ENCODE data around the gene CCDC12. TPM values are rescaled to one million over a fixed set of nuclear protein-coding genes. Genes with fewer than 3 reads are reported as not detected.

CCDC12 gene
- total and polyA plus RNA-seq, 2 of the 13 experiments (the other 11 are each of a cell fraction or from before 2014, with no cell fraction given): 30.1 to 49.5 TPM

- TF ChIP-seq ZNF720 (CRISPR knock-in tag; IDR thresholded peaks at IDR 0.05) (no peak), ETV5 (CRISPR knock-in tag; IDR thresholded peaks at IDR 0.05; ENCODE audit: borderline replicate concordance) (peak; percentile 59; the same call in 1 of the 2 replicates), ZNF329 (CRISPR knock-in tag; IDR thresholded peaks at IDR 0.05; ENCODE audit: low read depth) (no peak), YY1 (IDR thresholded peaks at IDR 0.05; ENCODE audit: insufficient read depth, insufficient replicate concordance, low read depth, low read length) (no peak), ZNF263 (CRISPR knock-in tag; IDR thresholded peaks at IDR 0.05) (no peak), ZFP62 (CRISPR knock-in tag; IDR thresholded peaks at IDR 0.05) (no peak), ZFYVE20 (CRISPR knock-in tag; IDR thresholded peaks at IDR 0.05; ENCODE audit: borderline replicate concordance, low read depth) (no peak), MAFK (conservative IDR thresholded peaks at IDR 0.05 in 1 of 2, IDR thresholded peaks at IDR 0.05 in 1 of 2; ENCODE audit: low read length in 2 of 2) (no peak), SOX6 (IDR thresholded peaks at IDR 0.05) (no peak), SOX6 (CRISPR knock-in tag; IDR thresholded peaks at IDR 0.05) (peak; percentile 92), ZNF710 (CRISPR knock-in tag; IDR thresholded peaks at IDR 0.05; ENCODE audit: borderline replicate concordance) (peak; percentile 85), SP140L (CRISPR knock-in tag; IDR thresholded peaks at IDR 0.05; ENCODE audit: borderline replicate concordance) (no peak), ZNF280D (CRISPR knock-in tag; IDR thresholded peaks at IDR 0.05) (no peak), ZNF577 (CRISPR knock-in tag; IDR thresholded peaks at IDR 0.05; ENCODE audit: borderline replicate concordance, low read depth) (no peak), ZNF326 (CRISPR knock-in tag; IDR thresholded peaks at IDR 0.05; ENCODE audit: borderline replicate concordance) (no peak), ZBTB33 (CRISPR knock-in tag; IDR thresholded peaks at IDR 0.05) (peak; percentile 49; the same call in 1 of the 2 replicates), ZBTB46 (CRISPR knock-in tag; IDR thresholded peaks at IDR 0.05; ENCODE audit: borderline replicate concordance) (no peak), ZNF644 (CRISPR knock-in tag; IDR thresholded peaks at IDR 0.05; ENCODE audit: low read depth) (peak; percentile 58), NFYB (CRISPR knock-in tag; IDR thresholded peaks at IDR 0.05) (no peak)
- TF ChIP-seq, protein P1, sequence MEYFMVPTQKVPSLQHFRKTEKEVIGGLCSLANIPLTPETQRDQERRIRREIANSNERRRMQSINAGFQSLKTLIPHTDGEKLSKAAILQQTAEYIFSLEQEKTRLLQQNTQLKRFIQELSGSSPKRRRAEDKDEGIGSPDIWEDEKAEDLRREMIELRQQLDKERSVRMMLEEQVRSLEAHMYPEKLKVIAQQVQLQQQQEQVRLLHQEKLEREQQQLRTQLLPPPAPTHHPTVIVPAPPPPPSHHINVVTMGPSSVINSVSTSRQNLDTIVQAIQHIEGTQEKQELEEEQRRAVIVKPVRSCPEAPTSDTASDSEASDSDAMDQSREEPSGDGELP (IDR thresholded peaks at IDR 0.05; ENCODE audit: borderline replicate concordance, low read depth): peak; percentile 70; the same call in 1 of the 2 replicates
These were observed 6.0 kb downstream of the CCDC12 start (continued) for GRCh38 chr3:46970391-46971091.
